Natural killer cell (primary cell): ENCODE results near the gene ZNF630. TPM values are rescaled to one million over a fixed set of nuclear protein-coding genes. Genes with fewer than 3 reads are reported as not detected.
"Not testable (repeated sequence)": the region's sequence is repeated elsewhere in the genome, so short reads cannot be mapped to it uniquely, and the experiment has no call there.

Experiments
- ATAC-seq, 3 donors: fragments of 150-1000 bp in 2 of 3; fragments of 200-7000 bp in 1 of 3; cut with Tn5 transposase; 1 replicate in 1 of 3; 2 replicates in 2 of 3; pipeline ENCODE4 v1.10.0; 2021; ENCODE audit warnings: mild to moderate bottlenecking in 2 of 3, moderate library complexity in 2 of 3
- DNase-seq, 2 donors: peaks; one replicate each; pipeline versions ENCODE4 v3.0.0 to v3.0.0-alpha.2; 2013 to 2021; ENCODE audit warnings: mixed read lengths in 1 of 2
- H3K27ac ChIP-seq: one replicate; pipeline ENCODE4 v1.5.1; 2013; ENCODE audit warnings: mild to moderate bottlenecking, low read length
- H3K27me3 ChIP-seq: one replicate; pipeline ENCODE4 v1.6.1; 2013; ENCODE audit warnings: low read length; ENCODE audit not compliant: control insufficient read depth, insufficient read depth
- H3K36me3 ChIP-seq: one replicate; pipeline ENCODE4 v1.6.1; 2013; ENCODE audit warnings: low read length; ENCODE audit not compliant: control insufficient read depth, insufficient read depth
- H3K4me1 ChIP-seq: one replicate; pipeline ENCODE4 v1.6.1; 2013; ENCODE audit warnings: low read length; ENCODE audit not compliant: control insufficient read depth, insufficient read depth
- H3K4me3 ChIP-seq: one replicate; pipeline ENCODE4 v1.5.1; 2013; ENCODE audit warnings: low read length
- H3K9me3 ChIP-seq: one replicate; pipeline ENCODE4 v1.6.1; 2013; ENCODE audit warnings: low read length; ENCODE audit not compliant: control insufficient read depth, insufficient read depth
- H3K27ac Mint-ChIP-seq, 2 donors: one replicate each; pipeline ENCODE4 v1.8.0; 2022; ENCODE audit warnings: mild to moderate bottlenecking in 2 of 2, mixed read lengths in 2 of 2, moderate library complexity in 1 of 2
- H3K27me3 Mint-ChIP-seq, 2 donors: one replicate each; pipeline ENCODE4 v1.8.0; 2022; ENCODE audit warnings: low read depth in 2 of 2, mixed read lengths in 2 of 2
- H3K36me3 Mint-ChIP-seq: one replicate; pipeline ENCODE4 v1.8.0; 2022; ENCODE audit warnings: mixed read lengths
- H3K4me1 Mint-ChIP-seq, 2 donors: one replicate each; pipeline ENCODE4 v1.8.0; 2022; ENCODE audit warnings: mixed read lengths in 2 of 2
- H3K4me3 Mint-ChIP-seq: one replicate; pipeline ENCODE4 v1.8.0; 2022; ENCODE audit warnings: mild to moderate bottlenecking, moderate library complexity, mixed read lengths
- H3K9me3 Mint-ChIP-seq, 2 donors: one replicate each; pipeline ENCODE4 v1.8.0; 2022; ENCODE audit warnings: mixed read lengths in 2 of 2
- CTCF ChIP-seq: fragments of 200-600 bp; IDR thresholded peaks from one replicate; pipeline ENCODE4 v1.8.0; 2022; ENCODE audit warnings: antibody characterized with exemption
- WGBS: methylation state at CpG from one replicate; pipeline ENCODE4 v1.1.7; 2013; ENCODE audit warnings: missing lambda C conversion rate; ENCODE audit not compliant: insufficient coverage; 5-methylcytosine and 5-hydroxymethylcytosine counted together
- intact Hi-C: fragments of 100-400 bp; cut with micrococcal nuclease; formaldehyde crosslinking; loops from one replicate; pipeline ENCODE4 v1.14.2; 2022
- total RNA-seq, 4 donors: library from RNA; stranded (reverse); fragments of 120-200 nt in 1 of 4; gene quantifications; one replicate each; pipeline versions ENCODE4 v1.2.3 to v1.2.4, GENCODE V29; 2013 to 2022

The ZNF630 gene
- total RNA-seq, 3 donors from 2014 or later (not counting 1 experiment from before 2014, with no cell fraction given) = 2.2 to 3.4 (median 3.1) TPM

GRCh38 chrX:48101443-48101842 lies 30.0 kb upstream of the ZNF630 start:
- Mint-ChIP-seq H3K27ac (no peak overlapping the region), H3K4me3 (no peak overlapping the region), H3K27me3 (peaks cover 3 to 9% of the 10 kb centered on the region in 2 donors), H3K36me3 (no peaks in the 10 kb centered on the region), H3K9me3 (no peaks in the 10 kb centered on the region), H3K4me1 (no peaks in the 10 kb centered on the region)
- intact Hi-C loops = no loop called here
- no peak for ATAC-seq
- Histone ChIP-seq H3K36me3 (no peaks in the 10 kb centered on the region), H3K4me1 (no peaks in the 10 kb centered on the region), H3K9me3 (no peaks in the 10 kb centered on the region), H3K27me3 (no peaks in the 10 kb centered on the region), H3K27ac (no peak overlapping the region), H3K4me3 (no peak overlapping the region)
- TF ChIP-seq CTCF = no peak
- DNase-seq = no peak
- WGBS = 92% methylated on average over 3 of the region's 3 CpGs

- H3K27ac ChIP-seq, H3K9me3 ChIP-seq, H3K4me3 Mint-ChIP-seq, DNase-seq, H3K27ac Mint-ChIP-seq, H3K27me3 Mint-ChIP-seq, H3K36me3 ChIP-seq, H3K36me3 Mint-ChIP-seq, intact Hi-C loops, ATAC-seq, H3K9me3 Mint-ChIP-seq, H3K4me1 Mint-ChIP-seq, H3K4me3 ChIP-seq, H3K4me1 ChIP-seq, H3K27me3 ChIP-seq: not testable (repeated sequence)
- 87% methylated on average over 2 of the region's 3 CpGs for WGBS
These were observed 21.1 kb upstream of the ZNF630 start for GRCh38 chrX:48092558-48092957.

- Histone ChIP-seq H3K9me3 (no peaks in the 10 kb centered on the region), H3K27ac (no peak overlapping the region), H3K27me3 (no peaks in the 10 kb centered on the region), H3K4me3 (no peak overlapping the region), H3K4me1 (no peaks in the 10 kb centered on the region), H3K36me3 (no peaks in the 10 kb centered on the region)
- H3K9me3 Mint-ChIP-seq = no peaks in the 10 kb centered on the region
- 97% methylated on average over 4 of the region's 5 CpGs for WGBS
- no peaks in the 10 kb centered on the region for H3K27me3 Mint-ChIP-seq
- DNase-seq (no peak), ATAC-seq (no peak)
- no peak overlapping the region for H3K27ac Mint-ChIP-seq
- intact Hi-C loops = no loop called here
- H3K4me1 Mint-ChIP-seq = no peaks in the 10 kb centered on the region
- no peak overlapping the region for H3K4me3 Mint-ChIP-seq
- no peak for TF ChIP-seq CTCF
- no peaks in the 10 kb centered on the region for H3K36me3 Mint-ChIP-seq
These were observed 18.7 kb upstream of the ZNF630 start for GRCh38 chrX:48090123-48090522.

- Mint-ChIP-seq H3K27me3 (no peaks in the 10 kb centered on the region), H3K36me3 (no peaks in the 10 kb centered on the region), H3K27ac (no peak overlapping the region), H3K4me1 (no peaks in the 10 kb centered on the region), H3K4me3 (no peak overlapping the region), H3K9me3 (no peaks in the 10 kb centered on the region)
- DNase-seq = no peak
- no peak overlapping the region for H3K4me3 ChIP-seq
- no peaks in the 10 kb centered on the region for H3K27me3 ChIP-seq
- TF ChIP-seq CTCF = no peak
- H3K4me1 ChIP-seq = no peaks in the 10 kb centered on the region
- intact Hi-C loops = no loop called here
- no peaks in the 10 kb centered on the region for H3K9me3 ChIP-seq
- H3K27ac ChIP-seq = no peak overlapping the region
- no peak for ATAC-seq
- H3K36me3 ChIP-seq = no peaks in the 10 kb centered on the region
These were observed 14.6 kb upstream of the ZNF630 start for GRCh38 chrX:48086082-48086481.
